HepG2 (cell line): ENCODE results near the gene SLC2A8. TPM values are rescaled to one million over a fixed set of nuclear protein-coding genes. Genes with fewer than 3 reads are reported as not detected.
A peak's percentile ranks its signal among the peaks of the same experiment; 100 is the strongest.

Source experiments
- ATAC-seq: fragments of 200-7000 bp; cut with Tn5 transposase; 3 replicates; pipeline ENCODE4 v1.9.1; 2020; ENCODE audit warnings: mild to moderate bottlenecking, moderate library complexity
- BruUV-seq: library from RNA; stranded (reverse); fragments of 400-500 nt; replicated peaks from 2 replicates; lab custom pipeline; 2021; lab: Mats Ljungman, UMichigan
- CTCF ChIA-PET: fragments of 300-600 bp; formaldehyde crosslinking; extraction: SDS; loops from one replicate; lab custom pipeline; 2021; ENCODE audit warnings: low total read pairs, inconsistent platforms, low intra/inter-chr PET ratio; lab: Yijun Ruan, JAX
- POLR2A ChIA-PET: fragments of 350-600 bp; sonication (Branson Sonifier 250); formaldehyde crosslinking; loops from one replicate; lab custom pipeline; 2020; ENCODE audit warnings: antibody characterized with exemption, inconsistent platforms; lab: Yijun Ruan, JAX
- DNase-seq: peaks from one replicate; pipeline ENCODE4 v3.0.0-alpha.2; 2015; ENCODE audit warnings: low spot score
- FAIRE-seq: peaks from 3 replicates; lab custom pipeline; 2011; peaks lifted over from hg19 to GRCh38; lab: Jason Lieb, UNC
- H2AFZ ChIP-seq: one replicate; pipeline ENCODE4 v1.6.1; 2011; ENCODE audit warnings: low read length, inconsistent platforms
- H3K27ac ChIP-seq: fragments of 300-600 bp; 3 replicates; pipeline ENCODE4 v1.8.0; 2011; ENCODE audit warnings: mixed run types, mild to moderate bottlenecking, mixed read lengths, low read length, inconsistent platforms; ENCODE audit not compliant: insufficient read depth; ENCODE audit errors: extremely low read length
- H3K27me3 ChIP-seq, 2 experiments: fragments of 200-600 bp in 1 of 2; 2 replicates in 1 of 2; 3 replicates in 1 of 2; pipeline versions ENCODE4 v1.6.0 to v1.8.0; 2011; ENCODE audit warnings: low read length in 2 of 2, mild to moderate bottlenecking in 2 of 2, moderate library complexity in 2 of 2, inconsistent platforms in 1 of 2; ENCODE audit not compliant: insufficient read depth in 2 of 2, control insufficient read depth in 1 of 2
- H3K36me3 ChIP-seq, 2 experiments: fragments of 200-600 bp in 1 of 2; replicated peaks in 1 of 2; 2 replicates in 1 of 2; 3 replicates in 1 of 2; pipeline versions ENCODE4 v1.5.1 to v1.8.0; 2011; ENCODE audit warnings: low read length in 2 of 2, inconsistent platforms in 1 of 2; ENCODE audit not compliant: insufficient read depth in 2 of 2, control insufficient read depth in 1 of 2
- H3K4me1 ChIP-seq: 2 replicates; pipeline ENCODE4 v1.5.1; 2012; ENCODE audit warnings: low read length, inconsistent platforms; ENCODE audit not compliant: insufficient read depth
- H3K4me2 ChIP-seq: 2 replicates; pipeline ENCODE4 v1.6.0; 2011; ENCODE audit warnings: low read depth, low read length, inconsistent platforms
- H3K4me3 ChIP-seq, 3 experiments: fragments of 200-600 bp in 1 of 3; sonication (generic), shearing (Covaris generic) in 1 of 3; replicated peaks in 1 of 3; 2 replicates each; pipeline ENCODE4 v1.5.1; 2011 to 2016; ENCODE audit warnings: low read length in 3 of 3, inconsistent platforms in 2 of 3, low read depth in 2 of 3, mild to moderate bottlenecking in 2 of 3, control low read depth in 1 of 3, mixed read lengths in 1 of 3; ENCODE audit not compliant: insufficient read depth in 1 of 3
- H3K79me2 ChIP-seq: one replicate; pipeline ENCODE4 v1.6.1; 2011; ENCODE audit warnings: low read length, inconsistent platforms; ENCODE audit not compliant: insufficient read depth
- H3K9ac ChIP-seq: 2 replicates; pipeline ENCODE4 v1.6.0; 2011; ENCODE audit warnings: mild to moderate bottlenecking, low read depth, low read length, inconsistent platforms; ENCODE audit not compliant: insufficient read depth
- H3K9me3 ChIP-seq: 2 replicates; pipeline ENCODE4 v1.5.1; 2012; ENCODE audit warnings: mild to moderate bottlenecking, low read length
- H4K20me1 ChIP-seq: 2 replicates; pipeline ENCODE4 v1.6.0; 2011; ENCODE audit warnings: inconsistent platforms, mild to moderate bottlenecking, low read length, moderate library complexity; ENCODE audit not compliant: insufficient read depth
- CHCHD3 ChIP-seq: sonication (generic); formaldehyde crosslinking; IDR thresholded peaks from 2 replicates; pipeline ENCODE4 v1.8.0; 2022; ENCODE audit warnings: mild to moderate bottlenecking, missing genetic modification reagents, moderate library complexity
- CHD4 ChIP-seq: fragments of 200-600 bp; sonication (generic); IDR thresholded peaks from 2 replicates; pipeline ENCODE4 v1.7.0; 2017; ENCODE audit warnings: mild to moderate bottlenecking, low read length, borderline replicate concordance
- CTCF ChIP-seq: sonication (generic); formaldehyde crosslinking; IDR thresholded peaks from 2 replicates; pipeline ENCODE4 v1.5.0; 2020; ENCODE audit warnings: mild to moderate bottlenecking, missing genetic modification reagents, moderate library complexity
- FOSL2 ChIP-seq: sonication (generic); formaldehyde crosslinking; IDR thresholded peaks from 2 replicates; pipeline ENCODE4 v1.4.0; 2020; ENCODE audit warnings: missing genetic modification reagents
- GATAD1 ChIP-seq: IDR thresholded peaks from 2 replicates; pipeline ENCODE4 v1.6.1; 2016; ENCODE audit warnings: missing genetic modification reagents, missing compliant biosample characterization
- GATAD2A ChIP-seq: IDR thresholded peaks from 2 replicates; pipeline ENCODE4 v1.6.1; 2016
- GPBP1L1 ChIP-seq: sonication (generic); formaldehyde crosslinking; IDR thresholded peaks from 2 replicates; pipeline ENCODE4 v1.5.0; 2020; ENCODE audit warnings: mild to moderate bottlenecking, missing genetic modification reagents
- HDAC1 ChIP-seq: sonication (generic); formaldehyde crosslinking; IDR thresholded peaks from 2 replicates; pipeline ENCODE4 v1.5.1; 2020; ENCODE audit warnings: mild to moderate bottlenecking, missing genetic modification reagents
- MEIS2 ChIP-seq: sonication (generic); formaldehyde crosslinking; IDR thresholded peaks from 2 replicates; pipeline ENCODE4 v1.9.0; 2021; ENCODE audit warnings: mild to moderate bottlenecking, missing genetic modification reagents
- MLX ChIP-seq: IDR thresholded peaks from 2 replicates; pipeline ENCODE4 v1.6.1; 2016
- PATZ1 ChIP-seq: sonication (generic); formaldehyde crosslinking; IDR thresholded peaks from 2 replicates; pipeline ENCODE4 v1.4.0; 2020; ENCODE audit warnings: missing genetic modification reagents
- RXRB ChIP-seq: IDR thresholded peaks from 2 replicates; pipeline ENCODE4 v1.6.1; 2016; ENCODE audit warnings: borderline replicate concordance, missing genetic modification reagents, missing compliant biosample characterization
- SMC3 ChIP-seq: IDR thresholded peaks from 2 replicates; pipeline ENCODE4 v1.6.1; 2011; ENCODE audit warnings: low read length, improper control_type of control experiment
- SP5 ChIP-seq: IDR thresholded peaks from 2 replicates; pipeline ENCODE4 v1.6.1; 2016; ENCODE audit warnings: low read depth, borderline replicate concordance
- STAG1 ChIP-seq: sonication (generic); formaldehyde crosslinking; IDR thresholded peaks from 2 replicates; pipeline ENCODE4 v1.4.0; 2020; ENCODE audit warnings: missing genetic modification reagents
- ZBTB42 ChIP-seq: sonication (generic); formaldehyde crosslinking; IDR thresholded peaks from 2 replicates; pipeline ENCODE4 v1.5.0; 2020; ENCODE audit warnings: mild to moderate bottlenecking, missing genetic modification reagents
- ZNF34 ChIP-seq: sonication (generic); formaldehyde crosslinking; IDR thresholded peaks from 2 replicates; pipeline ENCODE4 v1.4.0; 2020; ENCODE audit warnings: mild to moderate bottlenecking, missing genetic modification reagents, borderline replicate concordance
- ZNF510 ChIP-seq: sonication (generic); formaldehyde crosslinking; IDR thresholded peaks from 2 replicates; pipeline ENCODE4 v1.4.0; 2020; ENCODE audit warnings: low read depth, mild to moderate bottlenecking, missing genetic modification reagents
- WGBS: methylation state at CpG from one replicate; pipeline ENCODE4 v1.1.6; 2017; ENCODE audit warnings: low lambda C conversion rate; 5-methylcytosine and 5-hydroxymethylcytosine counted together
- in situ Hi-C: cut with HindIII; loops from 2 replicates; pipeline ENCODE4 v1.10.0; 2017; ENCODE audit warnings: low pct_unique_long_range_greater_than_20kb; ENCODE audit not compliant: extremely low pct_ligation_motif_present
- intact Hi-C: fragments of 100-400 bp; cut with micrococcal nuclease; formaldehyde crosslinking; loops from one replicate; pipeline ENCODE4 v1.10.0; 2022; ENCODE audit not compliant: unreplicated experiment
- polyA plus RNA-seq, 8 experiments: library from polyadenylated mRNA; depleted of rRNA in 3 of 8; stranded (reverse) in 7 of 8; unstranded in 1 of 8; fragments of >200 nt; fragmentation: Illumina TruSeq in 4 of 8; extraction: Trizol in 4 of 8; gene quantifications; 2 replicates each; pipeline versions ENCODE4 v1.2.1 to v1.2.3, GENCODE V29; 2011 to 2016; ENCODE audit warnings: low read depth in 4 of 8, missing spikeins in 1 of 8, mixed read lengths in 1 of 8; ENCODE audit not compliant: insufficient read depth in 1 of 8
- total RNA-seq, 5 experiments: library from RNA; depleted of rRNA; stranded (reverse); fragments of >200 nt; fragmentation: Illumina TruSeq; extraction: Trizol; gene quantifications; 2 replicates each; pipeline ENCODE4 v1.2.3, GENCODE V29; 2016; ENCODE audit warnings: low read depth in 1 of 5

Gene SLC2A8
- total and polyA plus RNA-seq, 2 of the 13 experiments (the other 11 are each of a cell fraction or from before 2014, with no cell fraction given) = 22.6 to 48.6 TPM

- TF ChIP-seq MLX (no peak), CHD4 (no peak)
- TF ChIP-seq, all 625 proteins: peak for 0
Measured at GRCh38 chr9:127360250-127360649, 36.7 kb upstream of the SLC2A8 start (continued).

GRCh38 chr9:127360829-127361228 lies 36.1 kb upstream of the SLC2A8 start:
- no peaks in the 10 kb centered on the region for H3K9me3 ChIP-seq
- H3K27ac ChIP-seq = no peak overlapping the region
- H3K4me2 ChIP-seq = no peak overlapping the region
- H4K20me1 ChIP-seq = no peaks in the 10 kb centered on the region
- H3K4me1 ChIP-seq = no peaks in the 10 kb centered on the region
- ChIA-PET CTCF (interaction anchor here (0.6 to 3.2 kb wide), 3 partner anchors 33 to 39 kb away, joined by 3 to 32 read pairs (median 4); partner anchors contain the start of gene SLC2A8), POLR2A (interaction anchor here (0.7 to 1.9 kb wide), 5 partner anchors 27 to 90 kb away, joined by 3 to 35 read pairs (median 3); partner anchors contain the start of genes LRSAM1, RPL12 and SLC2A8)
- peaks cover 0 to 10% of the 10 kb centered on the region in 2 experiments; a peak in 2 of 5 replicates for H3K36me3 ChIP-seq
- H2AFZ ChIP-seq = no peak overlapping the region
- no peak overlapping the region for H3K9ac ChIP-seq
- DNase-seq (peak; percentile 68), ATAC-seq (peak; percentile 94), FAIRE-seq (peak; percentile 47)
- 50% methylated on average over 2 of the region's 2 CpGs for WGBS
- intact Hi-C loops (loop anchor here (1.0 kb wide), 2 partner anchors 37 to 57 kb away; no protein-coding TSS in a partner anchor), in situ Hi-C loops (loop anchor here (5.0 kb wide), 1 partner anchor 36 kb away; the partner anchor contains the start of gene SLC2A8)
- H3K27me3 ChIP-seq = no peaks in the 10 kb centered on the region
- no peaks in the 10 kb centered on the region for H3K79me2 ChIP-seq
- no peak overlapping the region for H3K4me3 ChIP-seq
- BruUV-seq = no TSS peak
- TF ChIP-seq CHCHD3 (CRISPR knock-in tag) (no peak), GPBP1L1 (CRISPR knock-in tag) (no peak), RXRB (CRISPR knock-in tag) (0 out of 2 replicates have a peak, but pooled peaks have one; percentile 26), FOSL2 (CRISPR knock-in tag) (0 out of 2 replicates have a peak, but pooled peaks have one; percentile 34), ZNF34 (CRISPR knock-in tag) (no peak), STAG1 (CRISPR knock-in tag) (peak; percentile 89), GATAD2A (CRISPR knock-in tag) (0 out of 2 replicates have a peak, but pooled peaks have one; percentile 28), PATZ1 (CRISPR knock-in tag) (peak; percentile 47), ZBTB42 (no peak), SP5 (peak; percentile 30; the same call in 1 of the 2 replicates), GATAD1 (CRISPR knock-in tag) (0 out of 2 replicates have a peak, but pooled peaks have one; percentile 16), HDAC1 (CRISPR knock-in tag) (0 out of 2 replicates have a peak, but pooled peaks have one; percentile 22), CTCF (peak; percentile 76), SMC3 (peak; percentile 75), ZNF510 (no peak), MEIS2 (no peak)
